ENCODE results near the gene USP10. TPM values are rescaled to one million over a fixed set of nuclear protein-coding genes. Genes with fewer than 3 reads are reported as not detected.
"Not testable (repeated sequence)": the region's sequence is repeated elsewhere in the genome, so short reads cannot be mapped to it uniquely, and the experiment has no call there.

The USP10 gene
- total RNA-seq, 2 donors from 2014 or later, result 103 to 117 TPM

DNA sequence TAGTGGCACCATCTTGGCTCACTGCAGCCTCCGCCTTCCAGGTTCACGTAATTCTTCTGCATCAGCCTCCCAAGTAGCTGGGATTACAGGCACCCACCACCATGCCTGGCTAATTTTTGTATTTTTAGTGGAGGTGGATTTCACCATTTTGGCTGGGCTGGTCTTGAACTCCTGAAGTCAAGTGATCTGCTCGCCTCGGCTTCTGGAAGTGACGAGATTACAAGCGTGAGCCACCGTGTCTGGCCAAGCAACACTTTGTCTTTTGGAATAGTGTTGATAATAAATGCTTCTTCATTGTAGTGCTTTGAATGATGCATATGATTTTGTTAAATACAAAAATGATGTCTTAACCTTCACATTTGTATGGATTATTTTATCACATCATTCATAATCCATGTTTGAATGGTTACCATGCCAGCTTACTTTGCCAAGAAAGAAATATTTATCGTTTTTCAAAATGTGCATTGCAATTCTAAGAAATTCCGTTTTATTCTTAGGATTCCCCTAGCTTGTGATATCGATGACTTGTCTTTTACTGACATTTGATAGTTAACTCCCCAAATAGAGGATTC, 29.1 kb downstream of the USP10 start:
- Mint-ChIP-seq H3K36me3 (ENCODE audit: insufficient read depth in 2 of 2) (peaks cover 0 to 3% of the 10 kb centered on the region in 2 donors), H3K4me1 (ENCODE audit: low read depth) (peaks cover 81% of the 10 kb centered on the region), H3K27ac (no peak overlapping the region), H3K4me3 (no peak overlapping the region), H3K9me3 (no peaks in the 10 kb centered on the region), H3K27me3 (ENCODE audit: low read depth) (no peaks in the 10 kb centered on the region)
- ATAC-seq (replicated peaks in 1 of 2) (no peak), DNase-seq (no peak)

DNA sequence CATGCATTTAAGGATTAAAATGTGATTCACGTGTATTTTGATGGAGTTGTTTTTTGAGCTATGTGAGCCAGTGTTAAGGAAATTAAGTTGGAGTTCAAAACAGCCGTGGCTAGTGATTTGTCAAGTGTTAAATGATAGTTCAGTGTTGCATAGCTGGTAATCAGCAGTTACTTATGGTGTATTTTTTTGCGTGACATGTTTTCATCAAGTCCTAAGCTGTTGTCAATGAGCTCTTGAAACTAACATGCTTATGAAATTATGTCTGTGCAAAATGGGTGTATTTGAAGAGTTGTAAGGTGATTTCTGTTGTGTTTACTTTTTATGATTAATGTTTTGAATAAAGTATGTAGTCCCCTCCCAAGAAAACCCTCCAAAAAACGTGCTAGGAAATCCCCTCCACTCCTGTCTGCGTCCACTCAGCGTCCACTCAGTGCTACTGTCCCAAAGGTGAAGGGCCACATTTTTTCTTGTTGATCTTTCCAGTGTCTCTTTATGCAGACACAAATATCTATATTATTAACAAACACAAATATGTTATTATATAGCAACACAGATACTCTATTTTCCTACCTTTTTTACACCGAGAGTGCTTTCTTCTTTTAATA, 30.0 kb downstream of the USP10 start:
- Mint-ChIP-seq H3K27me3 (ENCODE audit: low read depth) (no peaks in the 10 kb centered on the region), H3K4me3 (peak overlapping the region in 1 of 2 donors; percentile 6), H3K4me1 (ENCODE audit: low read depth) (peaks cover 72% of the 10 kb centered on the region), H3K9me3 (no peaks in the 10 kb centered on the region), H3K36me3 (ENCODE audit: insufficient read depth in 2 of 2) (peaks cover 0 to 3% of the 10 kb centered on the region in 2 donors), H3K27ac (no peak overlapping the region)
- ATAC-seq (replicated peaks in 1 of 2) (no peak), DNase-seq (no peak)

DNA sequence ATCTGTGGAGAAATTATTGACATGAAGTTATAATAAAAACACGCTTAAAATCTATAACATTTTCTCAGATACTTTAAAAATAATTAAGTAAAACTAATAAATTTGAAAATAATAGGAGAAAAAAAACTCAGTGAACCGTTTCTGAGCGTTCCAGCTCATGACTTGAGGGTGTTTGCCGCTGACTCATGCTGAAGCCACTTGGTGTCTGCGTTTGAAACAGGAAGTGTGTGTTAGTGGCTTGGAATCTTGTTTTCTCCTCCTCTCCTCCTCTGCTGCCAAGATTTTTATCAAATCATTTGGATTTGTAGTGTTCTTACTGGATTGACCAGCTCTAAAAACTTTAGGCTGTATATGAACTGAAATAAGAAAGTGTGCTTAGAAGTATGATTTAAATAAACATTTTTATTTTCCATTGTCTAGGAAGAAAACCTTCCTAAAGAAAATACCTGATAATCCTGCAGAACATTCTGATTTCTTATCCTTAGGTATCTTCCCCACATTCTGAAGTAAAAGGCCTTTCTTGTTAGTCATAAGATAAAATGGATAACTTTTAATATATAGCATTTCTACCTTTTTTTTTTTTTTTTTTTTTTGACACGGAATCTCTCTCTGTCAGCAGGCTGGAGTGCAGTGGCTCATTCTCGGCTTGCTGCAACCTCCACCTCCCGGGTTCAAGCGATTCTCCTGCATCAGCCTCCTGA, 30.8 kb downstream of the USP10 start:
- peaks cover 0 to 4% of the 10 kb centered on the region in 2 donors for H3K36me3 Mint-ChIP-seq (ENCODE audit: insufficient read depth in 2 of 2)
- peaks cover 69% of the 10 kb centered on the region for H3K4me1 Mint-ChIP-seq (ENCODE audit: low read depth)
- ATAC-seq (replicated peaks in 1 of 2) (peak; percentile 65 to 72), DNase-seq (peak in 1 of 2 donors; percentile 44)
- no peaks in the 10 kb centered on the region for H3K9me3 Mint-ChIP-seq
- peak overlapping the region; percentile 2 to 81 for H3K4me3 Mint-ChIP-seq
- no peaks in the 10 kb centered on the region for H3K27me3 Mint-ChIP-seq (ENCODE audit: low read depth)
- H3K27ac Mint-ChIP-seq, result peak overlapping the region; percentile 91

DNA sequence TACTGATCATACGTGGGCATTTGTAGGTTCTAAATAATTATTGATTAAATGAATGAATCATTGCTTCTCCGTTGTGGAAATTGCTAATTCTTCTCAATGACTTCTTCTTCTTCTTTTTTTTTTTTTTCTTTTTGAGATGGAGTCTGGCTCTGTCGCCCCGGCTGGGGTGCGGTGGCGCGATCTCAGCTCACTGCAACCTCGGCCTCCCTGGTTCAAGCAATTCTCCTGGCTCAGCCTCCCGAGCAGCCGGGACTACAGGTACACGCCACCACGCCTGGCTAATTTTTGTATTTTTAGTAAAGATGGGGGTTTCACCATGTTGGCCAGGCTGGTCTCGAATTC, 32.5 kb downstream of the USP10 start:
- not testable (repeated sequence) for H3K36me3 Mint-ChIP-seq (ENCODE audit: insufficient read depth in 2 of 2); ATAC-seq (replicated peaks in 1 of 2); H3K4me3 Mint-ChIP-seq; H3K27me3 Mint-ChIP-seq (ENCODE audit: low read depth); DNase-seq; H3K27ac Mint-ChIP-seq; H3K9me3 Mint-ChIP-seq
- H3K4me1 Mint-ChIP-seq (ENCODE audit: low read depth), result peaks cover 69% of the 10 kb centered on the region

DNA sequence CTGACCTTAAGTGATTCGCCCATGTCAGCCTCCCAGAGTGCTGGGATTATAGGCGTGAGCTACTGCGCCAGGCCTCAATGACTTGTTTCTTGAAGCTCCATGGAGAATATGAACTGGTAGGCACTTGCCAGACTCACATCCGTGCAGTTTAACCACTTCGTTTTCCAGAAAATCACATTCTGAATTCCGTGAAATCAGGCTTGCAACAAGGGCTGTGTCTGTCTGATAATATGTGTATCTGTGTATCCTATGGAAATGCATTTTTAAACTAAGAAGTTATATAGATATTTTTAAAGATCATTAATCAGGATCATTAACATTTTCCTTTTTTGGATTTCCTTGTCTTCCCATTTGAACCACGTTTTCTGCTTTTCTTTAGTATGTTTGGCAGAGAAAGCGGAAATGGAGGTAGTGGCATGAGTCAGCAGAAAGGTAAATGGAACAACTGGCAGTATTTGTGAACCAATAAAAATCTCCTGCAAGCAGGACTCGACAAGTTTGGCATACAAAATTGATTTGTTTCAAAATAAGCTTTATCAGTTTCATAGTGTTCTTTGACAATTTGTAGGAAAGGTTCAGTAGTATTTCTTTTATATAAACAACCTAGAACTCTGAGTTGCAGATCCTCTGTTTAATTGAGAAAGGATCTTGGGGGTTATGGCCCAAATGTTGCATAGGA, 33.0 kb downstream of the USP10 start:
- ATAC-seq (replicated peaks in 1 of 2), result no peak
- no peak overlapping the region for H3K27ac Mint-ChIP-seq
- no peaks in the 10 kb centered on the region for H3K27me3 Mint-ChIP-seq (ENCODE audit: low read depth)
- H3K4me3 Mint-ChIP-seq, result no peak overlapping the region
- peaks cover 72% of the 10 kb centered on the region for H3K4me1 Mint-ChIP-seq (ENCODE audit: low read depth)
- H3K9me3 Mint-ChIP-seq, result no peaks in the 10 kb centered on the region
- no peak for DNase-seq
- peaks cover 0 to 5% of the 10 kb centered on the region in 2 donors for H3K36me3 Mint-ChIP-seq (ENCODE audit: insufficient read depth in 2 of 2)

DNA sequence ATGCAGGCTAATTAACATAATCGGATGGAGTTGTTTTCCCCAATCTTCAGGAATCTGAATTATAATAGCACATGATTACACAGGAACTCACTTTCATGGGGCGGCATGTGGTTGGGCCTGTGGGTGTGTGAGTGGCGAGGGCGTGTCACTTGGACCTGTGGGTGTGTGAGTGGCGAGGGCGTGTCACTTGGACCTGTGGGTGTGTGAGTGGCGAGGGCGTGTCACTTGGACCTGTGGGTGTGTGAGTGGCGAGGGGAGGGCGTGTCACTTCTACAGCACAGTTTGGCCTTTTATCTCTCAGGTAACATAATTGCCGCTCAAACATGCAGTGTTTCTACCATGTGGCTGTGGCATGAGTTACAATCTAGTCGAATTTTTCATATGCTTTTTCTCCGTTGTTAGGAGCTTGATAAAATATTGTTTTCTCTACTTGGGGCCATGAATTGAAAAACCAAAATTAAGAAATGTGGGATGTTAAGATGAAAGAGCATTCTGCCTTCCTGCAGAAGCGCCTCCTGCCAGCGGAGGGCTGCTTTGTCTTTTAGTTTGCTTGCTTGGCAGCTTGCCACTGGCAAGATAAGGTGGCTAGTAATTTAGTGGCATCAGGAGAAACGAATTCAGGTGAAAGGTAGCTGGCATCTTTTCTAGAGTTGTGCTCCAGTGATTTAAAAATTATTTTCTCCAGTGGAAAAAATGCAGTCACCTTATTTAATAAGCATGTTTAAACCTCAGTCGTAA, 36.2 kb downstream of the USP10 start:
- no peaks in the 10 kb centered on the region for H3K9me3 Mint-ChIP-seq
- peak in 1 of 2 donors; percentile 21 for DNase-seq
- H3K36me3 Mint-ChIP-seq (ENCODE audit: insufficient read depth in 2 of 2), result peaks cover 0 to 4% of the 10 kb centered on the region in 2 donors
- peaks cover 75% of the 10 kb centered on the region for H3K4me1 Mint-ChIP-seq (ENCODE audit: low read depth)
- no peaks in the 10 kb centered on the region for H3K27me3 Mint-ChIP-seq (ENCODE audit: low read depth)
- H3K27ac Mint-ChIP-seq, result peak overlapping the region; percentile 71
- peak; percentile 32 to 51 for ATAC-seq (replicated peaks in 1 of 2)
- H3K4me3 Mint-ChIP-seq, result peak overlapping the region in 1 of 2 donors; percentile 57

DNA sequence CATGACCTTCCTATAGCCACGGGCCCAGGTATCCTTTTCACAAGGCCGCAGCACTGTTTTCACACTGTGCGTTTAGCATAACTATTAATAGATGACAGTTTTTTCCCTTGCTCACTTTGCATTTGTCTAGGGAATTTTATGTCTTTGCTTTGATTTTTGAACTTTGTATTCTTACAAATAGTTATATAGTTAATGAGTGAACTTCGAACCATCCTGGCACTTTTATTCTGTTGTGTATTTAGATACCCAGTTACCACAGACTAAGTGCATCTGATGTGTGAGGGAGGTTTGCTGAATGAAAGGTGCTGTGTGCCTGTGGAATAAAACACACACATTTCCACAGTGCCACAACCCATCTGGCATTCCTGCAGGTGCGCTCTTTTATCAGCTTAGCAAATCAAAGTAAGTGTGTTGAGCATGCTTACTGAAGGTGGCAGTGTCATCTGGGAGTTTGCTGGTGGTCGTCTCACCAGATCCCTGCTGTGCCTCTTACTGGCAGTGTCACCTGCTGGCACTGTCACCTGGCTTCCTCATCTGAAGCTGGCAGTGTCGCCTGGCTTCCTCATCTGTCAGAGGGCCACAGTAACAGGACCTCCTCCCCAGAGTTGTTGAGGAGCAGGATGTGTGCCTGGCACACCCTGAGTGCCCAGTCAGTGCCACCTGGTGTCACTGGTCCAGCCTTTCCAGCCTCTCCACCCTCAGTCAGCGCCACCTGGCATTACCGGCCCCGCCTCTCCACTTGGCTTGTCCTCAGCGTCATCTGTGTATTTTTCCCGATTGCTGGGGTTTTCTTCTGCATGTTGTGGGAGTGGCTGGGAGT, 37.6 kb downstream of the USP10 start:
- H3K9me3 Mint-ChIP-seq, result no peaks in the 10 kb centered on the region
- no peaks in the 10 kb centered on the region for H3K27me3 Mint-ChIP-seq (ENCODE audit: low read depth)
- H3K4me1 Mint-ChIP-seq (ENCODE audit: low read depth), result peaks cover 77% of the 10 kb centered on the region
- ATAC-seq (replicated peaks in 1 of 2) (no peak), DNase-seq (no peak)
- peaks cover 2 to 10% of the 10 kb centered on the region in 2 donors for H3K36me3 Mint-ChIP-seq (ENCODE audit: insufficient read depth in 2 of 2)
- peak overlapping the region; percentile 5 for H3K27ac Mint-ChIP-seq
- no peak overlapping the region for H3K4me3 Mint-ChIP-seq

DNA sequence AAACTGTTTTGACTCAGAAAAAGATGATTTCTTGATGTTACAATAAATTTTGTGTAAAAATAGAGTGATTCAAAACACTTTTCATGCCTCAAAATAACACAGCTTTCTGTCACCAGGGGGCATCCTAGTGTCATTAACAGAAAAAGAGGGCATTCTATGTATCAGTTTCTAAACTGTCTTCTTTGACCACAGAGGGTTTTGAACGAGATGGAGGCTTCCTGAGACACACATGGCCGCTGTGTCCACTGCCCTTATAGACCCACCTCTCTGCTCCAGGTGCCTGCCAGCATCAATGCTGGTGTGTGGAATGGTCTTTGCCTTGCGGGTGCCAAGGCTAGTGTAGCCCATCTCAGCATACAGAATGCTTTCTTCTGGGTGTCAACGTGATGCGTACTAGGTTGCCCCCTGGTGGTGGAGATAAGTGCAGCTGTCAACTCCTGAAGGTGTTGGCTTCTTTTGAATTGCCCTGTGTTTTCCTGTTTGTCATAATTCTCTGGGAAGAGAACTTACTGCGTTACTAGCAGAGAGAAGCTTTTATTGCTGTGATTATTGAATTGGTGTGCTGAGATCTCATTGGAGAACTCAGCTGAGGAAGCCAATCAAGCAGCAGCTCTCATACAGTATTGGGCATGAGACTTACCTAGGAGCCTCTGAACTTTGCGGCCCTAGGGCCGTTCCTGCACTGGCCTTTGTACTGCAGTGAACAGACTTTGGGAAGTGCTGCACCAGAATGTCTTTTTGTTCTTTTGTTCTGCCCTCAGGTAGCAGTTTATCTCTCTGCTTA, 38.6 kb downstream of the USP10 start:
- ATAC-seq (replicated peaks in 1 of 2) (peak; percentile 83 to 87), DNase-seq (peak; percentile 80 to 81)
- H3K4me3 Mint-ChIP-seq, result peak overlapping the region; percentile 43 to 66
- H3K36me3 Mint-ChIP-seq (ENCODE audit: insufficient read depth in 2 of 2), result peaks cover 2 to 12% of the 10 kb centered on the region in 2 donors
- no peaks in the 10 kb centered on the region for H3K9me3 Mint-ChIP-seq
- H3K27me3 Mint-ChIP-seq (ENCODE audit: low read depth), result no peaks in the 10 kb centered on the region
- peak overlapping the region; percentile 5 for H3K27ac Mint-ChIP-seq
- peaks cover 73% of the 10 kb centered on the region for H3K4me1 Mint-ChIP-seq (ENCODE audit: low read depth)

DNA sequence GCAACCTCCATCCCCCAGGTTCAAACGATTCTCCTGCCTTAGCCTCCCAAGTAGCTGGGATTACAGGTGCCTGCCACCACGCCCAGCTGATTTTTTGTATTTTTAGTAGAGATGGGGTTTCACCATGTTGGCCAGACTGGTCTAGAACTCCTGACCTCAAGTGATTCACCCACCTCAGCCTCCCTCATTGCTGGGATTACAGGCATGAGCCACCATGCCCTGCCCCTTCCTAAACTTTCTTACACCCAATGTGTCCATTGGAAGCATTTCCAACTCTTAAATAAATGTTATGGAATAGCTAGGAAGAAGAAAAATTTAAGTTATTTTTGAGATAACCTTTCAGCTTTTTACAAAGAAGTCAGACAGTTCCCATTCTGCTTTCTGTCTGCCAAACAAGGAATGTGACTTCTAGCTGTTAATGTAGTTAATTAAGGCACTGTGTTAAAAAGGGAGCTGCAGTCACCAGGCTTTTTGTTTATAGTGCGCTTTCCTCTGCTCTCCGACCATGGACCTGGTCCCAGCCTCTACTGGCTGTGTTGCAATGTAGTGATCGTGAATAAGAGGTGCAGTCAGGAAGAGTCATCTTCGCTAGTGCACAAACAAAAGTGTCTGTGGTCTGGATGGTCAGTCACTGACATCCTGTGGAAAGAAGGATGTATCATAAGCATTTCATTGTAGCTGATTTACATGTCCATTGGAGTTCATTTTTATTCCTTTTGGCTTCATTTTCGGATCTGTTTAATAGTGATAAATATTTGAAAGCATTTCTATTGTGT, 39.7 kb downstream of the USP10 start:
- DNase-seq (no peak), ATAC-seq (replicated peaks in 1 of 2) (no peak)
- H3K27me3 Mint-ChIP-seq (ENCODE audit: low read depth), result no peaks in the 10 kb centered on the region
- H3K36me3 Mint-ChIP-seq (ENCODE audit: insufficient read depth in 2 of 2), result peaks cover 2 to 12% of the 10 kb centered on the region in 2 donors
- no peak overlapping the region for H3K27ac Mint-ChIP-seq
- H3K9me3 Mint-ChIP-seq, result no peaks in the 10 kb centered on the region
- H3K4me3 Mint-ChIP-seq, result no peak overlapping the region
- H3K4me1 Mint-ChIP-seq (ENCODE audit: low read depth), result peaks cover 73% of the 10 kb centered on the region

DNA sequence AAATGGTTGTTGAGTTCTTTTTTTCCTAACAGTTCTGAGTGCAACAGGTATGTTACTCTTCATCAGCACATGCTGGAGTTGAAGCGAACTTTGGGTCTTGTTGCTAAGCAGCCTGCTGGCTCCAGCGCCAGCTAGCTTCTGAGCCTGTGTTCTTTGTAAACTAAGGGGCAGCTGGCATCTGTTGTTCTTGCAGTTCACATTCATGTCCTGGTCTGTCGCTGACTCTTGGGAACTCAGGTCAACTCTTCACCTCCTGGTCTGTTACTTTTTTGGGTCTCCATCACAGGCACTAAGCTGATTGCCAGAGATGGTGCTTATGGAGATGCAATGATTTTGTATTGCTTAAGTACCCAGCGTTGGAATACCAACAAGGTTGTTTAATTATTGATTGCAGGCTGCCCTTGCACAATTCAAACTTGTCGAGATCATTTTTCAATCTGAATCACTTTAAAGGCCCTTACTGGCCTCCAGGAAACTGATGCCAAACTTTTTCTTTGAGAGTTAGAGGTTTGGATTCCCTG, 40.9 kb downstream of the USP10 start:
- no peak for DNase-seq
- Mint-ChIP-seq H3K4me3 (no peak overlapping the region), H3K4me1 (ENCODE audit: low read depth) (peaks cover 73% of the 10 kb centered on the region), H3K36me3 (ENCODE audit: insufficient read depth in 2 of 2) (peaks cover 3 to 13% of the 10 kb centered on the region in 2 donors), H3K9me3 (no peaks in the 10 kb centered on the region), H3K27ac (no peak overlapping the region), H3K27me3 (ENCODE audit: low read depth) (no peaks in the 10 kb centered on the region)
- no peak for ATAC-seq (replicated peaks in 1 of 2)

DNA sequence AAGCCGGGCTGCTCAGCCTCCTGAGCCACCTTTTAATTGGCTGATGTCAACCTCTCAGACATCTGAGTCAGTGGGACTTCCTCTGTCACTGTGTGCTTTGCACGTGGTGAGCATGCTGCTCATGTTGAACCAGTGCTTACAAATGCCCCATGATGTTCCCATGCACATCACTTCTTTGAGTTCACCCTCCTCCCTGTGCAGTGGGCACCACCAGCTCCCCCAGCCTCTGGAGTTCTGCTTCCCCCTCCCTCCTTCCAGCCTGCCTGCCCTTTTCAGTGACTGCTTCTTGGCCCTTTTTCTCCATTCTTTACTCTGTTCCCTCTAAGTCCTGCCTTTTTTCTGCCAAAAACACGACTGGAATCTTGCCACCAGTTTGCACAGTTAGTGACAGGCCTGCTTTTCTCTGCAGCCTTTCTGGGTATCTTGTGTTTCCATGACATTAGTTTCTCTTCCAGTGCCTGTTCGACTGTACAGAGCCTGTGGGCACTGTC, 41.6 kb downstream of the USP10 start:
- Mint-ChIP-seq H3K36me3 (ENCODE audit: insufficient read depth in 2 of 2) (peaks cover 3 to 13% of the 10 kb centered on the region in 2 donors), H3K27me3 (ENCODE audit: low read depth) (no peaks in the 10 kb centered on the region), H3K9me3 (no peaks in the 10 kb centered on the region), H3K4me3 (no peak overlapping the region), H3K27ac (no peak overlapping the region), H3K4me1 (ENCODE audit: low read depth) (peaks cover 65% of the 10 kb centered on the region)
- DNase-seq, result no peak
- peak; percentile 27 to 54 for ATAC-seq (replicated peaks in 1 of 2)

Measured in activated T-cell treated with anti-CD3 and anti-CD28 coated beads, Interleukin-2, amount 50 U/mL, for 72 hours (primary cell).